Measurements from ENCODE around the gene TNNT1.

GRCh38 chr19:55101261-55101660, 47.7 kb downstream of the TNNT1 start:
- TF ChIP-seq POLR2AphosphoS5 (IDR thresholded peaks at IDR 0.05; ENCODE audit: borderline replicate concordance, low read depth, low read length) (no peak), EZH2 (IDR thresholded peaks at IDR 0.05) (no peak)

Data from SK-N-MC (cell line).